HG03039 (cell line): ENCODE data around the gene PEX10.

Source experiments
- ATAC-seq: cut with Tn5 transposase; IDR thresholded peaks from one replicate; pipeline ENCODE4 v1.9.1; 2021; ENCODE audit warnings: mild to moderate bottlenecking, moderate library complexity; ENCODE audit not compliant: unreplicated experiment

The PEX10 gene

GRCh38 chr1:2391041-2391930 lies 21.1 kb downstream of the PEX10 start, which contains the start of the genes MORN1 and RER1:
Gene MORN1, minus strand, starts transcription at chr1:2391554. Its CDS starts 21 bp downstream, at chr1:2391533.
Gene RER1, plus strand, starts transcription at chr1:2391841. Its CDS starts 3,950 bp downstream, at chr1:2395791.
- ATAC-seq: peak; percentile 81

- no peak for ATAC-seq
Observed at GRCh38 chr1:2389644-2390043, 22.7 kb downstream of the PEX10 start.

- ATAC-seq: no peak
Observed at GRCh38 chr1:2388004-2388913, 24.1 kb downstream of the PEX10 start.

GRCh38 chr1:2386636-2387611 lies 25.4 kb downstream of the PEX10 start:
- no peak for ATAC-seq

GRCh38 chr1:2385606-2386280 lies 26.6 kb downstream of the PEX10 start:
- ATAC-seq: no peak

GRCh38 chr1:2384941-2385481 lies 27.4 kb downstream of the PEX10 start:
- ATAC-seq: no peak

- ATAC-seq: no peak
Observed at GRCh38 chr1:2384130-2384860, 28.1 kb downstream of the PEX10 start.

GRCh38 chr1:2383576-2383975 lies 28.8 kb downstream of the PEX10 start:
- ATAC-seq: no peak

GRCh38 chr1:2382621-2383361 lies 29.6 kb downstream of the PEX10 start:
- ATAC-seq: no peak

- no peak for ATAC-seq
Observed at GRCh38 chr1:2381741-2382620, 30.4 kb downstream of the PEX10 start.

- ATAC-seq: no peak
Observed at GRCh38 chr1:2380816-2381591, 31.4 kb downstream of the PEX10 start.

- no peak for ATAC-seq
Observed at GRCh38 chr1:2379733-2380404, 32.5 kb downstream of the PEX10 start.

GRCh38 chr1:2378956-2379732 lies 33.2 kb downstream of the PEX10 start:
- ATAC-seq: no peak

GRCh38 chr1:2378441-2378851 lies 33.9 kb downstream of the PEX10 start:
- ATAC-seq: no peak
